Skeletal muscle satellite cell (primary cell): ENCODE results near the gene TRAF7.
"Not testable (repeated sequence)": the region's sequence is repeated elsewhere in the genome, so short reads cannot be mapped to it uniquely, and the experiment has no call there.

Experiments
- H3K27me3 ChIP-seq: 2 replicates; pipeline ENCODE4 v1.7.0; 2013; ENCODE audit warnings: low read length; ENCODE audit not compliant: control insufficient read depth, insufficient read depth
- H3K36me3 ChIP-seq: 2 replicates; pipeline ENCODE4 v1.7.0; 2013; ENCODE audit warnings: mild to moderate bottlenecking, control low read depth, low read length; ENCODE audit not compliant: insufficient read depth
- H3K4me1 ChIP-seq: 2 replicates; pipeline ENCODE4 v1.7.0; 2013; ENCODE audit warnings: low read length; ENCODE audit not compliant: control insufficient read depth, insufficient read depth
- H3K4me2 ChIP-seq: 2 replicates; pipeline ENCODE4 v1.7.0; 2013; ENCODE audit warnings: mild to moderate bottlenecking, low read length
- H3K4me3 ChIP-seq: 2 replicates; pipeline ENCODE4 v1.7.0; 2013; ENCODE audit warnings: low read length
- H3K9ac ChIP-seq: 2 replicates; pipeline ENCODE4 v1.7.0; 2013; ENCODE audit warnings: mild to moderate bottlenecking, low read depth, low read length, moderate library complexity
- H3K9me3 ChIP-seq: replicated peaks from 2 replicates; pipeline ENCODE4 v1.7.0; 2013; ENCODE audit warnings: mild to moderate bottlenecking, control low read depth, low read length

TRAF7 gene

DNA sequence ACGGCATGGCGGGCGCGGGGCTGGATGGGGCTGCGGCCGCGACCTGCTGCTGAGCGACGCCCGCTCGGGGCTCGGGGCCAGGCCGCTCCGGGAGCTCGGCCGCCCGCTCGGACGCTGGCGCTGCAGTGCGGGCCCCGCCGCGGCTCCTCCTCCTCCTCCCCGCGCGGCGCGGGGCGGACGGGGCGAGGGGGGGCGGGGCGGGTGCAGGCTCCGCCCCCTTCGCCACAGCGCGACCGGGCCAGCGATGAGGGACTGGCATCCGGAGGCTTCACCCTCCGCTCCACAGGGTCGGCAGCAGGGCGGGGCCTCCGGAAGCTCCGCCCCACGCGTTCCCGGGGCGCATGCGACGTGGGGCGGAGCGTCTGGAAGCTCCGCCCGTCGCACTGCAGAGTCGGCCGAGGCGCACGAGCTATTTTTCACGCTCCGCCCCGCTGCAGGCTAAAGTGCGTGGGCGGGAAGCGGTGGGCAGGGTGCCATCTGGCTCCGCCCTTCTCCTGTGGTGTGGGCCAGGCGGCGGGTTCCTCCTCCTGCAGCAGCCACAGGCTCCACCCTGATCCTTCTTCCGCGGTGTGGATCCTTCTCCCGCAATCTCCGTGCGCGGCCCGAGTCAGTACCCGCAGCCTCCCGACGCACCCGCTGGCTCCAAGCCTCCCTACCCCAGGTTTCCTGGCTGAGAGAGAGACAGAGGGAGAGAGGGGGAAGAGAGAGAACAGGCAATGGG is 19.7 kb upstream of the TRAF7 start, which contains the start of gene PKD1:
Gene PKD1 (minus strand): TSS at position 129 of the 721 bp plus-strand sequence. CDS start 209 bp downstream, outside the sequence.
- H3K9me3 ChIP-seq, H3K36me3 ChIP-seq, H3K27me3 ChIP-seq, H3K4me1 ChIP-seq: not testable (repeated sequence)
- H3K9ac ChIP-seq, result peak within 1 kb of the TSS; percentile 73
- peak within 1 kb of the TSS; percentile 73 for H3K4me2 ChIP-seq
- peak within 1 kb of the TSS; percentile 69 for H3K4me3 ChIP-seq

DNA sequence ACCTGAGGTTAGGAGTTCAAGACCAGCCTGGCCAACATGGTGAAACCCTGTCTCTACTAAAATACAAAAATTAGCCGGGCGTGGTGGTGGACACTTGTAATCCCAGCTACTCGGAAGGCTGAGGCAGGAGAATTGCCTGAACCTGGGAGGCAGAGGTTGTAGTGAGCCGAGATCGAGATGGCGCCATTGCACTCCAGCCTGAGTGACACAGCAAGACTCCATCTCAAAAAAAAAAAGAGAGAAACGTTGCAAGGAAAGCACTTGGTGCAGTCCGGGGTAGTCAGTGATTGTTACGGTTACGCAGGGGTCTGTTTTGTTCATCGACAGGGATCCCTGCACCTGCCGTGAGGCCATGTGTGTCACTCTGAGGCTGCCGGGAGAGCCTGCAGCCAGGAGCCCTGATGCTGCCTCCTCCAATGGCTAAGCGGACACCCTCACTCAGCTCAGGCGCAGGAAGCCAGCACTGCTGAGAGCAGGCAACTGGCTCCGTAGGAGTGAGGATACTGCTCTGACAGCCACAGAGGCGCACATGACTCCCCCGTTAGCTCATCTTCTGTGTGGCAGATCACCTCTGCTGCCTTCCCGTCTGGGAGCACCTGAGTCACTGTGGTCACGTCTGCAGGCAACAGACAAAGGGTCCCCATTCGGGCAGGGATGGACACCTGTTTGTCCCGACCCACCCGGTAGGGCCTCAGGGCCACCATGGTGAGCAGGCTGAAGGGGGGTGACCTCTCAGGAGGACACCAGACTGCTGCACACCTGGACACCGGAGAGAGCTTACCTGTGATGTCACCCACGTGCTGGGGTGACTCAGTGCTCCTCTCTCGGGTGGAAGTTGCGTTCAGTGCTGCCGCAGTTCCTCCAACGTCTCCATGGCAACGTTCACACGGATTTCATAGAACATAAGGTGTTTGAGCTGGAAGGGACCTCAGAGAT is 12.4 kb upstream of the TRAF7 start:
- H3K4me3 ChIP-seq, result no peak overlapping the region
- peaks cover 6% of the 10 kb centered on the region for H3K4me1 ChIP-seq
- H3K27me3 ChIP-seq, result no peaks in the 10 kb centered on the region
- no peak overlapping the region for H3K9ac ChIP-seq
- no peaks in the 10 kb centered on the region for H3K9me3 ChIP-seq
- no peaks in the 10 kb centered on the region for H3K36me3 ChIP-seq
- H3K4me2 ChIP-seq, result no peak overlapping the region

DNA sequence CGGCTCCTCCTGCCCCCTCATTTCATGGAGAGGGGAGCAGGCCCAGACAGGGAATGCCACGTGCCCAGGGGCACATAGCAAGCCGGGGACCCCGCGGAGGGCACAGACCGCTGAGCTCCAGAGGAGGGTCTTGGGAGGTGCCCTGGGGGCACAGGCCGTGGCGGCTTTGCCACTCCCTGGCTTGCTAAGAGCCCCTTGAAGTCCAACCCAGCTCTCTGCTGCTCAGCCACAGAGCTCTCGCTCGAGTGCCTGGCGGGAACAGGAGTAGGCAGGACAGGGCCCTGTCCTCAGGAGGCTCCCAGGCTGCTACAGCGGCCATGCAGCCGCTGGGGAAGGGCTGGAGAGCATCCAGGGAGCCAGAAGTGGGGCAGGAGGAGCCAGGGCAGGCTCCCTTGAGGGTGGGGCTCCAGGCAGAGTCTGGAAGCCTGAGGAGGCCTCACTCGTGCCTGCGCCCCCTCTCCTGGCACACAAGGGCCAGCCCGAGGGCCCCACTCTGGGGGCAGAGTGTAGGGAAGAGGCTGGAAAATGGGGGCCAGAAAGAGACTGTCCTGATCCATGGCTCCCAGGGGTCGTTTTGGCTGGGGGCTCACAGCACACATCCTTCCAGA is 11.6 kb upstream of the TRAF7 start:
- Histone ChIP-seq H3K4me3 (no peak overlapping the region), H3K4me1 (peaks cover 12% of the 10 kb centered on the region), H3K9me3 (no peaks in the 10 kb centered on the region), H3K4me2 (no peak overlapping the region), H3K36me3 (no peaks in the 10 kb centered on the region), H3K9ac (no peak overlapping the region), H3K27me3 (no peaks in the 10 kb centered on the region)

DNA sequence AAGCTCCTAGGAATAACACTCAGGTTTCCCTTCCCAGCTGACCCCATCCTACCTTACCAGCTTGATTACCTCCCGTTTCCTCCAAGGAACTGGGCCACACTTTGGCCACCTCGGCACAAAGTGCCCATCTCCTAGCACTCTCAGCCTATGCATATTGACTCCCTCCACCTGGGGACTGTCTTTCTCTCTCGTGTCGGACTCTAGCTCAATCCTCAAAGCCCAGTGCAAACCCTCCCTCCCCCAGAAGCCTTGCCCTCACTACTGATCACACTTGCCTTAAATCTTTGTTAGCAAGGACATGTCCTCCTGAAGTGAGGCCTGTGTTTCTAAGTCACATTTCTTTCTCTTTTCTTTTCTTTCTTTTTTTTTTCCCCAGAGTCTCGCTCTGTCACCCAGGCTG is 9.7 kb upstream of the TRAF7 start:
- no peak overlapping the region for H3K9ac ChIP-seq
- no peak overlapping the region for H3K4me2 ChIP-seq
- no peaks in the 10 kb centered on the region for H3K36me3 ChIP-seq
- peaks cover 23% of the 10 kb centered on the region for H3K4me1 ChIP-seq
- H3K27me3 ChIP-seq, result no peaks in the 10 kb centered on the region
- no peak overlapping the region for H3K4me3 ChIP-seq
- no peaks in the 10 kb centered on the region for H3K9me3 ChIP-seq

DNA sequence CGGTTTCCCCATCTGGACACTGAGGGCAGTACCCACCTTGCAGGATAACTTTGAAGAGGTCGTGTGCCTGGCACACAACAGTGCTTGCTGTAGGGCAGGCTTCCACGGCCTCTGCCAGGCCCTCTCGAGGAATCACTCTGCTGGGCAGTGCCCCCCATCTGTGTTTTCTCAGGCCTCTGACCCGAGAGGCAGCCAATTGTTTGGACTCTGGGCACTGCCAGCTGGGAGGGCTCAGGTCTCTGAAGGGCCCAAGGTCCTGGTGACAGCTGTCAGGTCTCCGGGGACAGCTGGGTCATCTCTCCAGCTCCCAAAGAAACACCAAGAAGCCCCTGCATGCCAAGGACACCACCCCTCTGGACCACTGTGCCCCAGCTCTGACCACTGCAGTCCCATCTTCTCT is 8.2 kb upstream of the TRAF7 start:
- H3K4me1 ChIP-seq, result peaks cover 33% of the 10 kb centered on the region
- no peaks in the 10 kb centered on the region for H3K27me3 ChIP-seq
- H3K36me3 ChIP-seq, result peaks cover 11% of the 10 kb centered on the region
- H3K9ac ChIP-seq, result no peak overlapping the region
- H3K4me3 ChIP-seq, result no peak overlapping the region
- H3K4me2 ChIP-seq, result no peak overlapping the region
- H3K9me3 ChIP-seq, result no peaks in the 10 kb centered on the region

DNA sequence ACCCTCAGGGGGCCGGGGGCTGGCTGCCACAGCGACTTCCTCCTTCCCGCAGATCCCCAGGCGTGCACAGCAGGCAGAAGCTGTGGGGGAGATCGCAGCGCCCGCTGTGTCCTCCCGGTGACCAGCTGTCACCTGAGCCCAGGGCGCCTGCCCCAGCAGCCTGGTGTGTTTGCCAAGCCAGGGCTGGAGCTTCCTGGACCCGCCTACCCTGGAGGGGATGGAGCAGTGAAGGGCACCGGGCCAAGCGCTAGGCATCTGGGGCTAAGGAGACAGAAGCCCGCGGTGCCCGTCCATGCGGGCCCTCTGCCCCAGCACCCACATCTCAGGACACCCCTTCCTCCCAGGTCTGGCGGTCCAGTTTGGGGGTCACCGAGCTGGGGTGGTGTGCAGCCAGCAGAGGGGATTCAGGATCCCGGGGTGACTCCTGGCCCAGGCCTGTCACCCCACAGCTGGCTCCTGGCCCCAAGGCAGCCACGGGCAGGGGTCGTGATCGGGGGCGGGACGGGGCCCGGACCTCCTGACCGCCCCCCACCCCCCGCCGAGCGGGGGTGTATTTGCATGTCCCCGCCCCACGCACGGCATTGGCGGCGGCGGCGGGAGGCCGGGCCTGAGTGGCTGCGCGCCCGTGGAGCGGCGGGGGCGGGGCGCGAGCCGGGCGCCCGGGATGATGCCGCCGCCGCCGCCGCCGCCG is 7.5 kb upstream of the TRAF7 start, which contains the start of gene RAB26:
Gene RAB26 (plus strand): TSS at position 645 of the 691 bp plus-strand sequence. CDS start 159 bp downstream, outside the sequence.
- peak within 1 kb of the TSS; percentile 90 for H3K4me2 ChIP-seq
- peak within 1 kb of the TSS; percentile 64 for H3K4me3 ChIP-seq
- peaks cover 18% of the 10 kb centered on the region for H3K36me3 ChIP-seq
- H3K9me3 ChIP-seq, result no peaks in the 10 kb centered on the region
- H3K9ac ChIP-seq, result peak within 1 kb of the TSS; percentile 48
- no peaks in the 10 kb centered on the region for H3K27me3 ChIP-seq
- peaks cover 40% of the 10 kb centered on the region for H3K4me1 ChIP-seq

DNA sequence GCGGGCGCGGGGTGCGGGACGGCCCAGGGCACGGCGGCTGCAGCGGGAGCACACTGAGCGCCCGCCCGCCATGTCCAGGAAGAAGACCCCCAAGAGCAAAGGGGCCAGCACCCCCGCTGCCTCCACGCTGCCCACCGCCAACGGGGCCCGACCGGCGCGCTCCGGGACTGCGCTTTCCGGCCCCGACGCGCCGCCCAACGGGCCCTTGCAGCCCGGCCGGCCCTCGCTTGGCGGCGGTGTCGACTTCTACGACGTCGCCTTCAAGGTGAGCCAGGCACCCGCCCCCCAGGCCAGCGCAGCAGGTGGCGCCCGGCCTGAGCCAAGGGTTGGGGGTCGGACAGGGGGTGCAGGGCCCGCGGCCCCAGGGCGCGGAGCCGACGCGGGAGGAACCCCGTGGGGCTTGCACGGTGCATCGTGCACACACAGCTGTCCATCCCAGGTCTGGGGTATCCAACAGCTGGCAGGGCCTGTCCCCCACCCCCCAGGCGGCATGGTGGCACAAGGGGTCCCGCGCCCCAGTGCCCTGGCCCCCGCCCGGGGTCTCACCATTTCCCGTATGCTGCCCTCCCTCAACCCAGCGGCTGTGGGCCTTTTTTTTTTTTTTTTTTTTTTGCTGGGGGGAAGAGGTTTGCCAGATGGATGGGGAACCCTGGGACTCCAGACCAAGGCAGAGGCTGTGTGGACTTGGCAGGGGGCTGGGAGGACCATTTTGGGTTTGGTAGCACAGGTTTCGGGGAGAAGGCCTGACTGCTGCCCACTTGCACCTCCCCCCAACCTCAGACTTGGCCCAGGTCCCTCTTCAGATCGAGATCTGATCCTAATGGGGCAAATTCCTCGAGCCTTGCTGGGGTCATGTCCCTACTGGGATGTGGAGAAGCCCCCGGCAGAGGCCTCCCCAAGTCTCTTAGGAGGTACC is 6.6 kb upstream of the TRAF7 start:
- peak overlapping the region; percentile 90 for H3K4me2 ChIP-seq
- H3K4me1 ChIP-seq, result peaks cover 46% of the 10 kb centered on the region
- H3K9me3 ChIP-seq, result no peaks in the 10 kb centered on the region
- peaks cover 26% of the 10 kb centered on the region for H3K36me3 ChIP-seq
- H3K27me3 ChIP-seq, result no peaks in the 10 kb centered on the region
- H3K9ac ChIP-seq, result peak overlapping the region; percentile 48
- peak overlapping the region; percentile 64 for H3K4me3 ChIP-seq

DNA sequence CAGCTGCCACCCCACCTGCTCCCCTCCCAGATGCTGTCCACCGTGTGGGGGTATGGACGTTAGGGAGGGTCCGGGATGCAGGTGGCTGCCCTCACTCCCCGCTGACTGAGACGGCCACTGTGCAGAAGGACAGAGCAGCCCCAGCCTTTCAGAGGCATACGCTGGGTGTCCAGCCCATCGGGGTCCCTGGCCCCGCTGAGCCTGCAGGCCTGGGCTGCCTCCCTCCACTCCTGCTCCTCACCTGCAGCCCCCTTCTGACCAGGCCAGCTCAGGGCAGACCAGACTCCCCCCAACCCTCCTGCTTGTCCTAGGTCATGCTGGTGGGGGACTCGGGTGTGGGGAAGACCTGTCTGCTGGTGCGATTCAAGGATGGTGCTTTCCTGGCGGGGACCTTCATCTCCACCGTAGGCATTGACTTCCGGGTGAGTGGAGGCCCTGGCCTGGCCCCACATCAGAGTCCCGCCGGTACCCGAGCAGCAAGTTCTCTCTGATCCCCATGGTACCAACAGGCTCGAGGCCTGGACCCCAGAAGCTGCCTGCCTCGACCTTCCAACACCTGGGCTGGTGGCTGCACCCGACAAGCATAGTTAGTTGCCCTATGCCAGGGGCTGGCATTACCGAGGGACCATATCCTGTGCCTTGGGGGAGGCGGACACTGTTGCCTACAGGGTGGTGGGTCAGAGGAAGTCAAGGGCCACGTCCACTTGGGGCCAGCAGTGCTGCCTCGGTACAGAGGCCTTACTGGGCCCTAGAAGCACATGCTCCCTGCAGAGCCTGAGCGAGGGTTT is 5.8 kb upstream of the TRAF7 start:
- peaks cover 48% of the 10 kb centered on the region for H3K4me1 ChIP-seq
- peaks cover 33% of the 10 kb centered on the region for H3K36me3 ChIP-seq
- H3K27me3 ChIP-seq, result no peaks in the 10 kb centered on the region
- peak overlapping the region; percentile 90 for H3K4me2 ChIP-seq
- H3K9ac ChIP-seq, result no peak overlapping the region
- H3K9me3 ChIP-seq, result no peaks in the 10 kb centered on the region
- H3K4me3 ChIP-seq, result no peak overlapping the region

DNA sequence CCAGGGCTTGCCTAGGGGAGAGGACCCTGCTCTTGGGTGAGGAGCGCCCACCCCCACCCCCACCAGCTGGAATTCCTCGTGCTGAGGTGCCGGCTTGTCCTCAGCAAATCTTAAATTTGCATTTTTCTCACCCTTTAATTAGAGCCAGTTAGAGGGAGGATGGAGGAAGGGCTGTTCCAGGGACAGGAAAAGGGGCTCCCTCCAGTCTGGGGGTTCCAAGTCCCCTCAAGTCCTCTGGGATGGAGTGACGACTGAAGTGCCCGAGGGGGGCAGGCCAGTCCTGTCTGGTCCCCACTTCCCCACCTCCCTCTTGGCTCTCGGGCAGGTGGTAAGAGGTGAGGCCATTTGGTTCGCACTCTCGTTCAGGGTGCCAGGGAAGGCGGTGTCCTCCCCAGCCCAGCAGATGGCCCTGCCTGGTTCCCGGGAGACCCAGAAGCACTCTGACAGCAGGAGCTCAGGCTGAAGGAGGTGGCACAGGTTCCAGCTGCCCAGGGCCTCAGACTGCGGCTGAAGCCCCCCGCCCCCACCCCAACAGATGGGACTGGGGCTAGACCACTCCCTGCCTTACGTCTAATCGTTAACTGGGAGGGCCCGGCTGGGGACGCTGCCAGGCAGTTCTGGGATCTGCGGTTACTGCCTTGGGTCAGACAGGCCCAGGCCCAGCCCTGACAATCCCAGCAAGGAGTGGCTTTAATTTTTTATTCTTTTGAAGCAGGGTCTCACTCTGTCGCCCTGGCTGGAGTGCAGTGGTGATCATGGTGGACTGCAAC is 5.0 kb upstream of the TRAF7 start:
- H3K36me3 ChIP-seq, result peaks cover 36% of the 10 kb centered on the region
- peak overlapping the region; percentile 45 for H3K4me2 ChIP-seq
- H3K27me3 ChIP-seq, result no peaks in the 10 kb centered on the region
- H3K9ac ChIP-seq, result no peak overlapping the region
- no peak overlapping the region for H3K4me3 ChIP-seq
- peaks cover 48% of the 10 kb centered on the region for H3K4me1 ChIP-seq
- no peaks in the 10 kb centered on the region for H3K9me3 ChIP-seq
